K562 (cell line): Measurements from ENCODE around the gene SLC25A10. TPM values are rescaled to one million over a fixed set of nuclear protein-coding genes. Genes with fewer than 3 reads are reported as not detected.

ENCODE experiments used
- ARNT ChIP-seq, 2 experiments: fragments of 450-650 bp; IDR thresholded peaks; 2 replicates each; pipeline ENCODE4 v1.6.1; 2016; ENCODE audit warnings: mild to moderate bottlenecking in 1 of 2
- BCLAF1 ChIP-seq, 2 experiments: fragments of 450-650 bp in 1 of 2; IDR thresholded peaks; 2 replicates each; pipeline ENCODE4 v1.6.1; 2011 to 2017; ENCODE audit warnings: low read depth in 2 of 2, antibody characterized with exemption in 1 of 2, borderline replicate concordance in 1 of 2, low read length in 1 of 2, mild to moderate bottlenecking in 1 of 2, mixed read lengths in 1 of 2; ENCODE audit not compliant: control insufficient read depth in 1 of 2
- E2F4 ChIP-seq: sonication (generic); formaldehyde crosslinking; IDR thresholded peaks from 2 replicates; pipeline ENCODE4 v1.8.0; 2022; ENCODE audit warnings: mild to moderate bottlenecking, low read depth, missing genetic modification reagents
- EHMT2 ChIP-seq: fragments of 450-650 bp; IDR thresholded peaks from 2 replicates; pipeline ENCODE4 v1.6.1; 2018; ENCODE audit warnings: antibody characterized with exemption
- ETS1 ChIP-seq: conservative IDR thresholded peaks from 2 replicates; pipeline ENCODE4 v1.6.1; 2011; ENCODE audit warnings: low read depth, mild to moderate bottlenecking, low read length; ENCODE audit not compliant: control insufficient read depth
- FOXO4 ChIP-seq: fragments of 450-650 bp; formaldehyde crosslinking; IDR thresholded peaks from 2 replicates; pipeline ENCODE4 v1.4.0; 2020; ENCODE audit warnings: mild to moderate bottlenecking, moderate library complexity
- GABPB2 ChIP-seq: fragments of 250-450 bp; sonication (Bioruptor Pico); conservative IDR thresholded peaks from 2 replicates; pipeline ENCODE4 v1.5.1; 2021; ENCODE audit warnings: mild to moderate bottlenecking
- NBN ChIP-seq: fragments of 450-650 bp; IDR thresholded peaks from 2 replicates; pipeline ENCODE4 v1.6.1; 2016; ENCODE audit warnings: low read depth, mild to moderate bottlenecking
- NR1H2 ChIP-seq: sonication (generic); formaldehyde crosslinking; IDR thresholded peaks from 2 replicates; pipeline ENCODE4 v1.4.0; 2020; ENCODE audit warnings: mild to moderate bottlenecking, missing genetic modification reagents
- PHB ChIP-seq: fragments of 250-450 bp; sonication (Bioruptor Pico); IDR thresholded peaks from 2 replicates; pipeline ENCODE4 v1.5.0; 2021
- POLR2A ChIP-seq: fragments of 450-650 bp; conservative IDR thresholded peaks from 2 replicates; pipeline ENCODE4 v1.6.1; 2016
- THRB ChIP-seq: fragments of 450-650 bp; formaldehyde crosslinking; conservative IDR thresholded peaks from 2 replicates; pipeline ENCODE4 v1.4.0; 2022; ENCODE audit warnings: mild to moderate bottlenecking, missing genetic modification characterization
- TRIM28 ChIP-seq: fragments of 450-650 bp; IDR thresholded peaks from 2 replicates; pipeline ENCODE4 v1.6.1; 2017
- VEZF1 ChIP-seq: fragments of 200-800 bp; sonication (Bioruptor generic); IDR thresholded peaks from 2 replicates; pipeline ENCODE4 v1.6.1; 2017; ENCODE audit warnings: missing genetic modification characterization, missing compliant biosample characterization
- ZKSCAN3 ChIP-seq: fragments of 250-450 bp; sonication (Bioruptor Pico); IDR thresholded peaks from 2 replicates; pipeline ENCODE4 v1.4.0; 2020
- ZNF184 ChIP-seq: sonication (generic); formaldehyde crosslinking; IDR thresholded peaks from 2 replicates; pipeline ENCODE4 v1.5.0; 2020; ENCODE audit warnings: missing genetic modification reagents
- polyA plus RNA-seq, 8 experiments: library from polyadenylated mRNA; depleted of rRNA in 4 of 8; stranded (reverse) in 5 of 8; unstranded in 3 of 8; fragments of >200 nt; fragmentation: Nextera tagmentation in 2 of 8; fragmentation: Illumina TruSeq in 1 of 8; extraction: Ambion mirVana in 2 of 8; extraction: Trizol in 1 of 8; gene quantifications; 2 replicates each; pipeline versions ENCODE4 v1.2.1 to v1.2.3, GENCODE V29; 2011 to 2014; ENCODE audit warnings: inconsistent platforms in 1 of 8, missing spikeins in 1 of 8
- total RNA-seq, 7 experiments: library from RNA; depleted of rRNA in 6 of 7; stranded (reverse); fragments of >200 nt in 6 of 7; fragmentation: Illumina TruSeq in 2 of 7; extraction: Trizol in 2 of 7; gene quantifications; 2 replicates each; pipeline versions ENCODE4 v1.2.1 to v1.2.3, GENCODE V29; 2011 to 2021; ENCODE audit warnings: low replicate concordance in 1 of 7

SLC25A10 gene
- total and polyA plus RNA-seq, 9 of the 15 experiments (the other 6 are each of a cell fraction or from before 2014, with no cell fraction given): 0.10 to 85.6 (median 34.3) TPM

- TF ChIP-seq FOXO4: no peak
- TF ChIP-seq VEZF1 (CRISPR knock-in tag): peak; percentile 49
- TF ChIP-seq ARNT (IDR thresholded peaks at IDR 0.05): no peak
- TF ChIP-seq ZNF184: no peak
- no peak; the same call in 1 of the 2 replicates for TF ChIP-seq POLR2A
- no peak for TF ChIP-seq TRIM28
- peak; percentile 72; the same call in 1 of the 2 replicates for TF ChIP-seq ETS1
- TF ChIP-seq ZKSCAN3 (CRISPR knock-in tag): no peak
- no peak for TF ChIP-seq BCLAF1 (IDR thresholded peaks at IDR 0.05; ENCODE audit: borderline replicate concordance in 1 of 2, control insufficient read depth in 1 of 2, low read depth in 2 of 2, low read length in 1 of 2)
- no peak for TF ChIP-seq THRB (CRISPR knock-in tag)
- no peak for TF ChIP-seq PHB (CRISPR knock-in tag)
- TF ChIP-seq NBN: no peak
- TF ChIP-seq GABPB2 (CRISPR knock-in tag): no peak
- TF ChIP-seq EHMT2: no peak
- no peak for TF ChIP-seq NR1H2
- no peak for TF ChIP-seq E2F4 (CRISPR knock-in tag)
These were observed at the start of gene SLC25A10 (continued) for GRCh38 chr17:81711814-81712467.
